Omental fat pad (tissue), 4 donors: ENCODE results near the gene PRUNE2. TPM values are rescaled to one million over a fixed set of nuclear protein-coding genes. Genes with fewer than 3 reads are reported as not detected.

Experiments used
- ATAC-seq: fragments of 150-250 bp; one replicate; pipeline ENCODE4 v1.9.1; 2016; ENCODE audit warnings: mild to moderate bottlenecking, moderate library complexity; ENCODE audit not compliant: low FRiP score
- DNase-seq: peaks from one replicate; pipeline ENCODE4 v3.0.0-alpha.2; 2019; ENCODE audit warnings: low spot score
- total RNA-seq, 4 donors: library from RNA; depleted of rRNA; stranded (reverse); fragments of >200 nt; gene quantifications; one replicate each; pipeline ENCODE4 v1.1.0, GENCODE V29; 2016
- TF ChIP-seq, protein P1 (sequence below), 3 donors: fragments of 450-650 bp; IDR thresholded peaks; one replicate each; pipeline ENCODE4 v1.5.1; 2016 to 2017; ENCODE audit warnings: antibody characterized with exemption in 3 of 3, mild to moderate bottlenecking in 3 of 3, moderate library complexity in 2 of 3

The PRUNE2 gene
- total RNA-seq, 4 donors from 2014 or later: 3.1 to 13.4 (median 12.0) TPM

DNA sequence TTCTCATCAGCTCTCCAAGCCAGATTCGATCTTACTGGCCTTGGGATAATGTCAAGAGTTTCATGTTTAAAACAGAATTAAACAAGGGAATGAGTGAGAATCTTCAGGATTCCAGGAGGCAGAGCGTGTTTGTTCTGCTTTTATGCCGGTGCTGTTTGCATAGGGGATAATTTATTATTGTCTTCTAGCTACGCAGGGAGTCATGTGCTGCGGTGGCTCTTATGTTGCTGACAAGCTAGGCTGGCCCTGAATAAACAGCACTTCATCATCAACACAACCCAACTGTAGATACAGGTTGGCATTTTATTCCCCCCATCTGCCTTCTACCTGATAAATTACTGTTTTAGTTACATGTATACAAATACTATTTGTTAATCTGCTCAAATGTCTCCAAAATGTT lies 188.7 kb downstream of the PRUNE2 start:
- TF ChIP-seq, protein P1, sequence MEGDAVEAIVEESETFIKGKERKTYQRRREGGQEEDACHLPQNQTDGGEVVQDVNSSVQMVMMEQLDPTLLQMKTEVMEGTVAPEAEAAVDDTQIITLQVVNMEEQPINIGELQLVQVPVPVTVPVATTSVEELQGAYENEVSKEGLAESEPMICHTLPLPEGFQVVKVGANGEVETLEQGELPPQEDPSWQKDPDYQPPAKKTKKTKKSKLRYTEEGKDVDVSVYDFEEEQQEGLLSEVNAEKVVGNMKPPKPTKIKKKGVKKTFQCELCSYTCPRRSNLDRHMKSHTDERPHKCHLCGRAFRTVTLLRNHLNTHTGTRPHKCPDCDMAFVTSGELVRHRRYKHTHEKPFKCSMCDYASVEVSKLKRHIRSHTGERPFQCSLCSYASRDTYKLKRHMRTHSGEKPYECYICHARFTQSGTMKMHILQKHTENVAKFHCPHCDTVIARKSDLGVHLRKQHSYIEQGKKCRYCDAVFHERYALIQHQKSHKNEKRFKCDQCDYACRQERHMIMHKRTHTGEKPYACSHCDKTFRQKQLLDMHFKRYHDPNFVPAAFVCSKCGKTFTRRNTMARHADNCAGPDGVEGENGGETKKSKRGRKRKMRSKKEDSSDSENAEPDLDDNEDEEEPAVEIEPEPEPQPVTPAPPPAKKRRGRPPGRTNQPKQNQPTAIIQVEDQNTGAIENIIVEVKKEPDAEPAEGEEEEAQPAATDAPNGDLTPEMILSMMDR (IDR thresholded peaks at IDR 0.05): no peak
- no peak for ATAC-seq

DNA sequence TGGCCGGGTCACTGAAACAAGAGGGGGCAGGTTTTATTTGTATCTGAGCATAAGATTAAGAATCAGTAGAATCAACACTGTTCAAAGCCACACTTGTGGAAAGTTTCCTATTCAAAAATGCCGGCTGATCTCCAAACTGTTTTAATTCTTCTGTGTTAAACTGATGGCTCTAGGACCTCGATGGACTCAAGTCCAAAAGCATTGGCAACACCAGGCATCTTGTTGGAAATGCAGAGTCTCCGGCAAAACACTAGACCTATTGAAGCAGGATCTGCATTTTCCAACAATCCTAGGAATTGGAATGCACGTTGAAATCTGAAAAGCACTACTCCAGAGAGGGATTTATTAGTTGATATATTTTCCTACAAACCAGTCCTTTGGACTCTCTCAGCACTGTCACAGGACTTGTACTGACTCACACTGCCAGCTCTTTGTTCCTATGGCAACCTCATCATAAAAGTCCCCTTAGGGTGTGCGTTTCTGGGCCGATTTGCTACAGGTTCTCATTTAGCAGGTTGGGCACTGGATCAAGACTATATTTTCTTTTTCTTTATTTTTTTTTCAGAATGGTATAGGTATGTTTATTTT lies 189.7 kb downstream of the PRUNE2 start:
- TF ChIP-seq, protein P1 (IDR thresholded peaks at IDR 0.05): no peak
- ATAC-seq (no peak), DNase-seq (no peak)

More for the DNA sequence above, 188.7 kb downstream of the PRUNE2 start:
- no peak for DNase-seq

DNA sequence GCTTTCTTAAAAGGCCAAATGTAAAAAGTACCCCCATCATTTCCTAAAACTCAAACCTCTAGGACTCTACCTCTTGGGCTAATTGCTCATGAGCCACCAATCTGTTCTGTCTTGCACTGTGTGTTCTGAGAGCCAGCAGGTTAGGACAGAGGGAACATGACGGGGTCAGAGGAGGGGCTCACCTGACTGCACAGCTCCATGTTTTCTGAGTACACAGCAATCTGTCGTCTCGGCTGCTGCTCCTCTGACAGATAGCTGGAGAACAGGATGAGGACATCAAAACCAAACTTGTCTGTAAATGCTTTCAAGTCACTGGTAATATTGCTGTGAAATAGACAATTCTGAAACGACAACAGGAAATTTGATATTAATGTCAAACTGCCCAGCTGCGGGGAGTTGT lies 192.5 kb downstream of the PRUNE2 start:
- DNase-seq (no peak), ATAC-seq (no peak)
- TF ChIP-seq, protein P1 (IDR thresholded peaks at IDR 0.05): no peak

DNA sequence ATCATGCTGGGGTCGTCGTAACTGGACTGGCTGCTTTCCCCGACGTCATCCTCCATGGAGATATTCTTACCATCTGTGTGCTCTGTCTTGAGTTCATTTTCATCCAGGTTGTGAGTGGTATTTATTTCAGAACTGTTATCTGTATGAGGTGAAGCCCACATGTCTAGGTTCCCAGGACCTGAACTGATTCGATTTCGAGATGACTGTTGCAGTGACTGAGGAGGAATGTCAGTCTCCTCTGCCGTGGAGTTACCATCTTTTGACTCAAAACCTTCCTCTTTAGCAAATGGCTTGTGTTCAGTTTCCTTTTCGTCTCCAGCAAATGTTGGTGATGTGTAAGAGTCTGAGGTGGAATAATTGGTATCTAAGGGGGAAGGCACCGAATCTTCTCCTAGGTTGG lies 196.9 kb downstream of the PRUNE2 start:
- no peak for ATAC-seq
- TF ChIP-seq, protein P1 (IDR thresholded peaks at IDR 0.05): no peak
- DNase-seq: no peak

DNA sequence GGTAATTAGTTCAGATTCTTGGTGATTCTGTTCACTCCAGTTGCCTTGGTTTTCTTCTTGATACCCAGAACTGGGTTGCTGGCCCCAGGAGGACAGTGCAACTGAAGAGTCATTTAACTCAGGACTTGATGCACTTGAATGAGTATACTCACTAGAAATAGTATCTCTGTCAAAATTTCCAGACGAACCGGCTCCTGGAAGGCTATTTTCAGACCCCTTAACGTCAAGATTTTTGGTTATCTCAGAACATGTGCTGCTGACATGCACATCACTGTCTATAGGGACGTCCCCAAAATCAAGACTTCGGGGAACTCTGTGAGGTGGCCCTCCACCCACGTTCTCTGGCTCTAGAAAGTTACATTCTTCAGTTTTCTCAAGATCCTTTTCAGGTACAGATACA lies 198.4 kb downstream of the PRUNE2 start:
- ATAC-seq (no peak), DNase-seq (no peak)
- TF ChIP-seq, protein P1 (IDR thresholded peaks at IDR 0.05): no peak

DNA sequence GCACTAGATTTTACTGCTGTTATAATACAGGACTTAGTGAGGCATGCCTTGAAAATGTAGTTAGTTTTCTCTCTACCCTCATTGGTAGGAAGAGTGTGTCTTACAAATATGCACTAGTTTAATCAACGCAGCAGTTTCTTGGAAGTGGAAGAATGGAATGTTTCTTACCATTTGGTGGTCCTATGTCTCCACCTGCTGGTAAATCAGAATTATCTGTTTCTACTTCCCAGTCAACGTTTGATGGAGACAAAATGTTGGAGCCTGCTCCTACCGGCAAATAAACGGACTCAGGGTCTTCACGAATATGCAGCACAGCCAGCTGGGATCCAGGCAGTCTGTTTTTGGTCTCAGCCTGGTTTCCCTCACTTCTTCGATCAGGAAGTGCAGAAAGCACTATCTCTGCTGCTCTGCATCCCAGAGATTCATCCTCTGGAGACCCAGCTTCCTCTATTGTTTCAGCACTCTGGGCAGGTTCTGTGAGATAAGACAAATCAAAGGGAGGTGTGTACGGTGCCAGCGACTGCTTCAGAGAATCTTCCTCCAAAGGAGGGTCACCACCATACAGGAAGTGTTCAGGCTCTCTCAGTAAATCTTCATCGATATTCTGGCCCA lies 201.2 kb downstream of the PRUNE2 start:
- TF ChIP-seq, protein P1 (IDR thresholded peaks at IDR 0.05): peak in 1 of 3 donors; percentile 31
- DNase-seq: no peak
- peak; percentile 64 for ATAC-seq

DNA sequence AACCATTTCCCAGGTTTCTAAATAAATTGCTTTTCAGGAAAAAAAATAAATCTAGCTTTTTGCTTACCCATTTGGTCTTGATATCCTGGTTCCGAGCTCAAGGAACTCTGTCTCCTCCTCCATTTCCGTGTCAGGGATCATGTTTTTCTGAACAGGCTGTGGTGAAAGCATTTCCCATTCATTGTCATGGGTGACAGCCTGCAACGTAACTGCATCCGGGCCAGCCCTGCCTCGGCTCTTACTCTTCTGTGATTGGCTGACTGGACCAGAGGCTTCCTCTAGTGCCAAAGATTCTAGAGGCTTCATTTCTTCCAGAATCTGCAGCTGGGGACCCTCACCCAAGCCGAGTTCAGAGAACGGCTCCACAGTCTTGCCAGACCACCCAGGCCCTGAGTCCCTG lies 202.6 kb downstream of the PRUNE2 start:
- TF ChIP-seq, protein P1 (IDR thresholded peaks at IDR 0.05): no peak
- no peak for ATAC-seq
- no peak for DNase-seq
